ENCODE data around the gene ZNF521. TPM values are rescaled to one million over a fixed set of nuclear protein-coding genes. Genes with fewer than 3 reads are reported as not detected.

ZNF521 gene
- total and polyA plus RNA-seq, 8 donors: 16.6 to 60.6 (median 47.3) TPM

DNA sequence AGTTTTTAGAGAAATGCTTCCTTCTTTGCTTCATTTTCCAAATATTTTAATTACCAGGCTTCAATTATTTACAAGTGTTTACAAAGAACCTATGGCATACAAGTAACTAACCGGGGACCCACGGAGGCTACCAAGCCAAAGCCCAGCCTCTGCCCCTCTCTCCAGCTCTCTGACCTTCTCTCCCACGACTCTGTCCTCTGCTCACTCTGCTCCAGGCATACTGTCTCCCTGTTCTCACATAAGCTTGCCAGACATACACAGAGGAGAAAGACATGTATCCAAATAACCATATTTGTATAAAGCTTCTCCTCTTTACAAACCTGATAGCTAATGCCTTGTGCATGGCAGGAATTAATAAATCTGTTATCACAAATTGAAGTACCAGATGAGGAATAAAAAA lies 141.3 kb downstream of the ZNF521 start:
- intact Hi-C loops (cut with DNase I): no loop called here
- Histone ChIP-seq H3K27ac (no peak overlapping the region), H3K4me1 (no peaks in the 10 kb centered on the region), H3K4me3 (no peak overlapping the region), H3K36me3 (no peaks in the 10 kb centered on the region), H3K9me3 (no peaks in the 10 kb centered on the region), H3K27me3 (no peaks in the 10 kb centered on the region)
- no peak for ATAC-seq
- no peak for DNase-seq
- TF ChIP-seq, protein P1, sequence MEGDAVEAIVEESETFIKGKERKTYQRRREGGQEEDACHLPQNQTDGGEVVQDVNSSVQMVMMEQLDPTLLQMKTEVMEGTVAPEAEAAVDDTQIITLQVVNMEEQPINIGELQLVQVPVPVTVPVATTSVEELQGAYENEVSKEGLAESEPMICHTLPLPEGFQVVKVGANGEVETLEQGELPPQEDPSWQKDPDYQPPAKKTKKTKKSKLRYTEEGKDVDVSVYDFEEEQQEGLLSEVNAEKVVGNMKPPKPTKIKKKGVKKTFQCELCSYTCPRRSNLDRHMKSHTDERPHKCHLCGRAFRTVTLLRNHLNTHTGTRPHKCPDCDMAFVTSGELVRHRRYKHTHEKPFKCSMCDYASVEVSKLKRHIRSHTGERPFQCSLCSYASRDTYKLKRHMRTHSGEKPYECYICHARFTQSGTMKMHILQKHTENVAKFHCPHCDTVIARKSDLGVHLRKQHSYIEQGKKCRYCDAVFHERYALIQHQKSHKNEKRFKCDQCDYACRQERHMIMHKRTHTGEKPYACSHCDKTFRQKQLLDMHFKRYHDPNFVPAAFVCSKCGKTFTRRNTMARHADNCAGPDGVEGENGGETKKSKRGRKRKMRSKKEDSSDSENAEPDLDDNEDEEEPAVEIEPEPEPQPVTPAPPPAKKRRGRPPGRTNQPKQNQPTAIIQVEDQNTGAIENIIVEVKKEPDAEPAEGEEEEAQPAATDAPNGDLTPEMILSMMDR (IDR thresholded peaks at IDR 0.05): no peak

DNA sequence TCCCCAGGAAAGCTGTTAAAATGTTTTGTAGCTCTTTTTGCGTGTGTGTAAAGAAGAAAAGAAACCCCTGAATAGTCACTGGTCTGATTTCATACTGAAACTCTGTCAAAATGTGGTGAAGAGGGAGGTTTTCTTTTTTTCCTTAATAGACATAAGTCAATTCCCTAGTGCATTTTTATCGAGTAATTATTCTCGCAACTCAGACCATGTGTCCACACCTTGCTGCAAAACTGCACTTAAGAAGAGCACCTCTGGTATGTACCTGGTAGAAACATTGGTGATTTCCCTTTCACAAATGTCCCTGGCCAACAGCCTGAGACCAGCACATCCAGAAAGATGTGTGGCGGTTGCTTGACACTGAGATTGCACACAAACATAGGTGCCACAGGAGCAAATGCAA lies 159.9 kb downstream of the ZNF521 start:
- intact Hi-C loops (cut with DNase I): no loop called here
- no peaks in the 10 kb centered on the region for H3K4me1 ChIP-seq
- H3K9me3 ChIP-seq: no peaks in the 10 kb centered on the region
- H3K36me3 ChIP-seq: no peaks in the 10 kb centered on the region
- no peak overlapping the region for H3K4me3 ChIP-seq
- TF ChIP-seq, protein P1 (IDR thresholded peaks at IDR 0.05): no peak
- no peak overlapping the region for H3K27ac ChIP-seq
- no peaks in the 10 kb centered on the region for H3K27me3 ChIP-seq
- ATAC-seq: no peak
- DNase-seq: no peak

DNA sequence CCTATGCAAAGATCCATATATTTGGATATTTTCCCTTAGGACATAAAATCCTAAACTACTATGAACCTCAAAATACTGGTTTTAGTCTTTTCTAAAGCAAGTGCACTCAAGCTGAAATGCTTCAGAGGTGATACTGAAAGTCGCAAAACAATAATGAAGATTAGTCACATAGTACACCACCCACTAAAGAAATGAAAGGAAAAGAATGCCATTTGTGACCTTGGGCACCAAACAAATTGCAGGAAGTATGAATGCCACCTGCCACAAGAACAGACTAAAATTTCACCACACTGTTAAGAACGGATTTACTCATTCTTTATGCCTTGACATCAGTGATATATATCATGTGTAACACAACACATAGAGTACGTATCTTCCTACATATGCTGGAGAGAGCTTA lies 161.5 kb downstream of the ZNF521 start:
- H3K4me3 ChIP-seq: no peak overlapping the region
- H3K27ac ChIP-seq: no peak overlapping the region
- no peaks in the 10 kb centered on the region for H3K27me3 ChIP-seq
- H3K4me1 ChIP-seq: no peaks in the 10 kb centered on the region
- intact Hi-C loops (cut with DNase I): no loop called here
- TF ChIP-seq, protein P1 (IDR thresholded peaks at IDR 0.05): no peak
- H3K36me3 ChIP-seq: no peaks in the 10 kb centered on the region
- DNase-seq (no peak), ATAC-seq (no peak)
- no peaks in the 10 kb centered on the region for H3K9me3 ChIP-seq

DNA sequence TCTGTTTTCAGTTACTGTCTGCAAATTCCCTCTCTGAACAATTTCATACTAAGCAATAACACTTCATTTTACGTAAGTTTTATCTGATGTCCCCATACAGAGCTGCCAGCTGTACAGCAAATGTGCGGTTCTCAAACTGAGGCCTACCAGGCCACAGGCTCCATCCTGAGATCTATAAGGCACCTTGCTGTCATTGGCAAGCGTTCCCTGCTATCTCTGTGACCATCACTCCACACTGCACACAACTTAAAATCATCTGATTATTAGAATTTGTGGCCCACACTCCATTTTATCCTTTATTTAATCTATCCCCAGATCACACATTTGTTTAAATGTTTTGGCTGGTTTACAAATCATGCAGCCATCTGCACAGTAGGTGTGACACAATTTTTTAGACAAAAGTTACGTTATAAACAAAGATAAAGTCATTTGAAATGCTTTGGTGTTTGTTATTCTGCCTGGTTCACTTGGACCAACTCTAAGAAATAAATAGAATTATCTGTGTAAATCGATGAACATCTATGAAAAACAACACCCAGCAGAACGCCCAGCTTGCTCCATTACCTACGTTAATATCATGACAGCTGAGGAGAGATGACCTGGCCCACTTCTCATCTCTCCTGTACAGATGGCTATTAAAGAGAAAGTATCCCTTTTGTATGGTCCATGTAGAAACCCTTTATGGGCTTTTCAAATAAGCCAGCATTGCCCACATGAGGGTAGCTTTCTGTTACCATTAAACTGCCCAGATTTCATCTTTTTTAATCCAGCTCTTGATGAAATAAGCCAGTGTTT lies 162.4 kb downstream of the ZNF521 start:
- no peaks in the 10 kb centered on the region for H3K4me1 ChIP-seq
- no peaks in the 10 kb centered on the region for H3K36me3 ChIP-seq
- H3K9me3 ChIP-seq: no peaks in the 10 kb centered on the region
- intact Hi-C loops (cut with DNase I): no loop called here
- no peak for DNase-seq
- H3K27ac ChIP-seq: no peak overlapping the region
- TF ChIP-seq, protein P1 (IDR thresholded peaks at IDR 0.05): no peak
- H3K27me3 ChIP-seq: no peaks in the 10 kb centered on the region
- no peak for ATAC-seq
- H3K4me3 ChIP-seq: no peak overlapping the region

DNA sequence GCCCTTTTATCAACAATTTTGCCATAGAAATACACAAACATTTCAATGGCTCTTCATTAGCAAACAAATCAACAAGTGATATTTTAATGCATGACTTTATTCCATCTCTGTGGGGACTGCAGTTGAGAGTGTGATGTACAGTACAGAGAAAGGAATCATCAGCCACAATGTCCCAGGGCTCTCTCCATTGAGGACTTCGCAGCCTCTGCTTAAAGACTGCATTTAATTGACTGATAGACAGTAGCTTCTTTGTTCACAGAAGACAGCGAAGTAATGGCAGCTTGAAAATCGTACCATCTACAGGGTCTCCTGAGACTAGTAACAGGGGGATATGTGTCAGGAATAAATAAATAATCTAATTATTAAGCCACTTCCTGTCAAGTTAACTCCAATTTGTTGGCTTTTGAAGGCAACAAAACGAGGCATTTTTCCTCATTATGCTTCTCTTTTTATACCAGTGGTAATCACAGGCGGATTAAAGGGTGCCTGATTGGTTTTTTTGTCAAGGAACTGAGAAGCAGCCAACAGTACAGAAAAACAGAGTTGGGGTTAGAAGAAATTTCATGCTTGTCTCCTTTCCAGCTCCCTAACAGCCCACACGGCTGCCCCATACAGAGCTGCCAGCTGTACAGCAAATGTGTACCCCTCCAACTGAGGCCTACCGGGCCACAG lies 164.3 kb downstream of the ZNF521 start:
- Histone ChIP-seq H3K9me3 (no peaks in the 10 kb centered on the region), H3K36me3 (no peaks in the 10 kb centered on the region), H3K4me3 (no peak overlapping the region), H3K27me3 (no peaks in the 10 kb centered on the region), H3K27ac (no peak overlapping the region), H3K4me1 (no peaks in the 10 kb centered on the region)
- intact Hi-C loops (cut with DNase I): no loop called here
- ATAC-seq: no peak
- TF ChIP-seq, protein P1 (IDR thresholded peaks at IDR 0.05): no peak
- DNase-seq: peak in 2 of 4 donors; percentile 71 to 72

Data from left lung (tissue), 10 donors.